ENCODE measurements around the gene MSLN.

Gene MSLN

DNA sequence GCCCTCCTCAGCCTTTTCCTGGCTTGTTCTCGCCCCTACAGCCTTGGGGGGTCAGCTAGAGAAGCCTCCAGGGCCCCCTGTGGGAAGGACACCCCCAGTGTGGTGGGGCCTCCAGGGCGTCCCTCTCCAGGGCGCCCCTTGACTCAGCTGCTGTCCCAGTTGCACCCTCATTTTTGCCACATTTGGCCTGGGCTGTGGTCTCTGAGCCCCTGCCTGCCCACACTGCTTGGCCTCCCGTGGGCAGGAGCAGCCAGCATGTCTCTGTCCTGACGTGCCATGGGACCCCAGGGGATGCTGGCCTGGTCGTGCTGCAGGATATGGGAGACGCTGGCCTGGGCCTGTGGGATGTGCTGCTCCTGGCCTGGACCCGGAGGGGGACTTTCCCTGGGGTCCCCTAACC lies 32.9 kb downstream of the MSLN start:
- no peak for DNase-seq (ENCODE audit: extremely low read depth, low read depth)
- TF ChIP-seq CTCF (IDR thresholded peaks at IDR 0.05; ENCODE audit: low read depth, low read length): no peak

DNA sequence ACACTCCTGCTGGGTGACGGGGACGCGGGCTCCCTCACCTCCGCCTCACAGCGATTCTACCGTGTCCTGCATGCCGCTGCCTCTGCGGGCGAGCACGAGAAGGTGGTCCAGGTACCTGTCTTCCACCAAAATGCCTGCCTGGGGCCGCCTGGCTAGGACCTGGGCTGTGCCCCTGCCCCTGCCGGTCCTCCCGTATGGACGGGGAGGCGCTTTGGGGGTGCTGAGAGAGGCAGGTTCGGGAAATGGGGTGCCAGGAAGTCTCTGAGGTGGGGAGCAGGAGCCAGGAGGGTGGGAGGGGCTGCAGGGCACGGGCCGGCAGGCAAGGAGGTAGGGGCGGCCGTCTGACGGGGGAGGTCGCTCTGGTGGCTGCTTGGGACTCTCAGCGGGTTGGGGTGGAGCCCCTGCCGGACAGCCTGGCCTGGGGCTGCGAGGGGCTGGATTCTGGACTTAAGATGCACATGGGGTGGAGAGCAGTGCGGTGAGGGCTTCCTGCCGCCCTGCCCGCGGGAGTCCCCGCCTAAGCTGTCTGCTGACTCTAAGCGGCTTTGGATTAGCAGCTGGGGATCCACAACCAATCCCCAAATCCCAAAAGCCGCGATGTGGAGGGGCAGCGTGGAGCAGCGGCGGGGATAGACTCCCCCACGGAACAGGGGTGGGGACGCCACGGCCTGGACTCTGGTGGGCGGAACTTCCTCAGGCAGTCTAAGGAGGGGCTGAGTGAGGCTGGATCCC lies 33.7 kb downstream of the MSLN start:
- no peak for TF ChIP-seq CTCF (IDR thresholded peaks at IDR 0.05; ENCODE audit: low read depth, low read length)
- no peak for DNase-seq (ENCODE audit: extremely low read depth, low read depth)

DNA sequence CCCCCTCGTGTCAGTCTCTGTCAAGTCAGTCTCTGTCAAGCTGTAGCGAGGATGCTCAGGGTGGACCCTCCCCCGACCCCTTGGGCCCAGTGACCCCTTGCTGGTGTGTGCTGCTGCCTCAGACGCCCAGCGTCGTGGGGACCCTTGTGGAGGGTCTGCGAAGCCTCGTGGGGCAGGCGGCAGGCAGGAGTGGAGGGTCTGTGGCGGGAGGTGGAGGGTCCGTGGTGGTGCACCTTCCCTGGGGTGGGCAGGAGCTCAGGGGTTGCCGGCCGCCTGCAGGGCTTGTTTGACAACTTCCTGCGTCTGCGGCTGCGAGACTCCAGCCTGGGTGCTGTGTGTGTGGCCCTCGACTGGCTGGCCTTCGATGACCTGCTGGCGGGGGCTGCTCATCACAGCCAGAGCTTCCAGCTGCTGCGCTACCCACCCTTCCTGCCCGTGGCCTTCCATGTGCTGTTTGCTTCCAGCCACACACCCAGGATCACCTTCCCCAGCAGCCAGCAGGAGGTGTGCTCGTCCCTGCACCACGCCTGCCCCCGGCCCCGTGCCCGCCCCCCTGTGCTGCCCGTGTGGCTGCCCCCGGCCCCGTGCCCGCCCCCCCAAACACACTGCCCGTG lies 34.4 kb downstream of the MSLN start:
- TF ChIP-seq CTCF (IDR thresholded peaks at IDR 0.05; ENCODE audit: low read depth, low read length): no peak
- no peak for DNase-seq (ENCODE audit: extremely low read depth, low read depth)

DNA sequence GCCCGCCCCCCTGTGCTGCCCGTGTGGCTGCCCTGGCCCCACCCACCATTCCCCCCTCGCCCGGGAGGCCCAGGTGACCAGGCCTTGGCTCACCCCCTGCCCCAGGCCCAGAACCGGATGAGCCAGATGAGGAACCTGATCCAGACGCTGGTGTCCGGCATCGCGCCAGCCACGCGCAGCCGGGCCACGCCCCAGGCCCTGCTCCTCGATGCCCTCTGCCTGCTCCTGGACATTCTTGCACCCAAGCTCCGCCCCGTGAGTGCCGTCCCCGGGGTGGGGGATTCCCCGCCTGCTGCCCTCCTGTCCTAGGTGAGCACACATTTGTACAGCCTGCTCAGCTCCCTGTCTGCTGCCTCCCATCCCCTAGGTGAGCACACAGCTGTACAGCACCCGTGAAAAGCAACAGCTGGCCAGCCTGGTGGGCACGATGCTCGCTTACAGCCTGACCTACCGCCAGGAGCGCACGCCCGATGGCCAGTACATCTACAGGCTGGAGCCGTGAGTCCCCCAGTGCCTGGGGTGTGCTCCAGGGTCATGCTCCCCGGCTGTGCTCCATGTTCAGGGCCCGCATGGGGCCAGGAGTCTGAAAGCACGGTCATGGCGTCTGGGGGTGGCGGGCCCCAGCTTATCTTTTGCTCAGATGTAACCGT lies 35.2 kb downstream of the MSLN start:
- no peak for DNase-seq (ENCODE audit: extremely low read depth, low read depth)
- TF ChIP-seq CTCF (IDR thresholded peaks at IDR 0.05; ENCODE audit: low read depth, low read length): no peak

- no peak for DNase-seq (ENCODE audit: extremely low read depth, low read depth)
Observed at GRCh38 chr16:796296-797119, 36.0 kb downstream of the MSLN start.

DNA sequence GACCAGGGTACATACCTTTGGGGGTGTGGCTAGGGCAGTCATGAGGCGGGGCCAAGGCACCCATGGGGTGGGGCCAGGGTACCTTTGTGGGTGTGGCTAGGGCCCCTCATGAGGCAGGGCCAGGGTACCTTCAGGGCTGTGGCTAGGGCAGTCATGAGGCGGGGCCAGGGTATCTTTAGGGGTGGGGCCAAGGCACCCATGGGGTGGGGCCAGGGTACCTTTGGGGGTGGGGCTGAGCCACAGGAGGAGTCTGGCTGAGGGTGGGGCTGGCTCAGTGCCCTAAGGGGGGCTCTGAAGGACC lies 36.5 kb downstream of the MSLN start:
- no peak for TF ChIP-seq CTCF (IDR thresholded peaks at IDR 0.05; ENCODE audit: low read depth, low read length)
- no peak for DNase-seq (ENCODE audit: extremely low read depth, low read depth)

More at GRCh38 chr16:796296-797119, 36.0 kb downstream of the MSLN start:
- TF ChIP-seq CTCF (IDR thresholded peaks at IDR 0.05; ENCODE audit: low read depth, low read length): no peak
